Effector memory CD8-positive, alpha-beta T cell (primary cell): ENCODE measurements around the gene LIX1.

ENCODE experiments used
- ATAC-seq: fragments of 150-1000 bp; cut with Tn5 transposase; replicated peaks from 2 replicates; pipeline ENCODE4 v1.10.0; 2021; ENCODE audit warnings: mild to moderate bottlenecking, moderate library complexity
- DNase-seq, 3 experiments: peaks; one replicate each; pipeline ENCODE4 v3.0.0; 2021
- H3K27ac Mint-ChIP-seq, 2 donors: one replicate each; pipeline ENCODE4 v1.8.0; 2022; ENCODE audit warnings: mild to moderate bottlenecking in 2 of 2, mixed read lengths in 2 of 2, moderate library complexity in 2 of 2
- H3K27me3 Mint-ChIP-seq, 2 donors: one replicate each; pipeline ENCODE4 v1.8.0; 2022; ENCODE audit warnings: mixed read lengths in 2 of 2
- H3K36me3 Mint-ChIP-seq: one replicate; pipeline ENCODE4 v1.8.0; 2022; ENCODE audit warnings: mild to moderate bottlenecking, moderate library complexity, mixed read lengths; ENCODE audit not compliant: insufficient read depth
- H3K4me1 Mint-ChIP-seq, 2 donors: one replicate each; pipeline ENCODE4 v1.8.0; 2022; ENCODE audit warnings: low read depth in 2 of 2, mixed read lengths in 2 of 2
- H3K4me3 Mint-ChIP-seq, 2 donors: one replicate each; pipeline ENCODE4 v1.8.0; 2022; ENCODE audit warnings: mild to moderate bottlenecking in 2 of 2, mixed read lengths in 2 of 2, moderate library complexity in 2 of 2
- H3K9me3 Mint-ChIP-seq, 2 donors: one replicate each; pipeline ENCODE4 v1.8.0; 2022; ENCODE audit warnings: mixed read lengths in 2 of 2

Gene LIX1

GRCh38 chr5:97071993-97072392, 70.4 kb downstream of the LIX1 start:
- DNase-seq = no peak
- ATAC-seq = no peak
- no peaks in the 10 kb centered on the region for H3K4me1 Mint-ChIP-seq
- no peak overlapping the region for H3K4me3 Mint-ChIP-seq
- no peaks in the 10 kb centered on the region for H3K36me3 Mint-ChIP-seq
- H3K9me3 Mint-ChIP-seq = no peaks in the 10 kb centered on the region
- peaks cover 7 to 13% of the 10 kb centered on the region in 2 donors for H3K27me3 Mint-ChIP-seq
- no peak overlapping the region for H3K27ac Mint-ChIP-seq

GRCh38 chr5:97071101-97071500, 71.3 kb downstream of the LIX1 start:
- H3K27me3 Mint-ChIP-seq = peaks cover 7 to 13% of the 10 kb centered on the region in 2 donors
- no peaks in the 10 kb centered on the region for H3K4me1 Mint-ChIP-seq
- H3K9me3 Mint-ChIP-seq = no peaks in the 10 kb centered on the region
- no peaks in the 10 kb centered on the region for H3K36me3 Mint-ChIP-seq
- H3K4me3 Mint-ChIP-seq = no peak overlapping the region
- ATAC-seq = no peak
- no peak overlapping the region for H3K27ac Mint-ChIP-seq
- no peak for DNase-seq

GRCh38 chr5:97070234-97070633, 72.2 kb downstream of the LIX1 start:
- H3K4me3 Mint-ChIP-seq = no peak overlapping the region
- no peaks in the 10 kb centered on the region for H3K9me3 Mint-ChIP-seq
- no peaks in the 10 kb centered on the region for H3K4me1 Mint-ChIP-seq
- peaks cover 7 to 13% of the 10 kb centered on the region in 2 donors for H3K27me3 Mint-ChIP-seq
- no peak overlapping the region for H3K27ac Mint-ChIP-seq
- no peaks in the 10 kb centered on the region for H3K36me3 Mint-ChIP-seq
- no peak for DNase-seq
- ATAC-seq = no peak

- H3K27me3 Mint-ChIP-seq = no peaks in the 10 kb centered on the region
- no peaks in the 10 kb centered on the region for H3K9me3 Mint-ChIP-seq
- no peak for ATAC-seq
- no peaks in the 10 kb centered on the region for H3K36me3 Mint-ChIP-seq
- no peak overlapping the region for H3K4me3 Mint-ChIP-seq
- H3K27ac Mint-ChIP-seq = no peak overlapping the region
- no peak for DNase-seq
- H3K4me1 Mint-ChIP-seq = no peaks in the 10 kb centered on the region
These were observed 75.0 kb downstream of the LIX1 start for GRCh38 chr5:97067296-97067850.

GRCh38 chr5:97065475-97065874, 76.9 kb downstream of the LIX1 start:
- no peak for DNase-seq
- Mint-ChIP-seq H3K27ac (no peak overlapping the region), H3K4me1 (no peaks in the 10 kb centered on the region), H3K9me3 (no peaks in the 10 kb centered on the region), H3K27me3 (no peaks in the 10 kb centered on the region), H3K4me3 (no peak overlapping the region), H3K36me3 (peaks cover 2% of the 10 kb centered on the region)
- no peak for ATAC-seq

GRCh38 chr5:97063251-97063650, 79.2 kb downstream of the LIX1 start:
- Mint-ChIP-seq H3K27ac (no peak overlapping the region), H3K27me3 (peaks cover 0 to 10% of the 10 kb centered on the region in 2 donors), H3K4me3 (no peak overlapping the region), H3K36me3 (peaks cover 2% of the 10 kb centered on the region), H3K4me1 (no peaks in the 10 kb centered on the region), H3K9me3 (no peaks in the 10 kb centered on the region)
- DNase-seq = no peak
- ATAC-seq = no peak

- Mint-ChIP-seq H3K4me3 (no peak overlapping the region), H3K36me3 (peaks cover 2% of the 10 kb centered on the region), H3K27ac (no peak overlapping the region), H3K9me3 (no peaks in the 10 kb centered on the region), H3K4me1 (no peaks in the 10 kb centered on the region), H3K27me3 (peaks cover 8 to 13% of the 10 kb centered on the region in 2 donors)
- ATAC-seq (no peak), DNase-seq (no peak)
These were observed 80.4 kb downstream of the LIX1 start for GRCh38 chr5:97062046-97062445.

- Mint-ChIP-seq H3K27me3 (peaks cover 17 to 30% of the 10 kb centered on the region in 2 donors), H3K4me3 (no peak overlapping the region), H3K27ac (no peak overlapping the region), H3K4me1 (no peaks in the 10 kb centered on the region), H3K36me3 (peaks cover 2% of the 10 kb centered on the region), H3K9me3 (no peaks in the 10 kb centered on the region)
- DNase-seq (no peak), ATAC-seq (no peak)
These were observed 86.1 kb downstream of the LIX1 start for GRCh38 chr5:97056263-97056662.

GRCh38 chr5:97049175-97049574, 93.2 kb downstream of the LIX1 start:
- ATAC-seq = no peak
- Mint-ChIP-seq H3K4me1 (no peaks in the 10 kb centered on the region), H3K36me3 (no peaks in the 10 kb centered on the region), H3K9me3 (peaks cover 0 to 1% of the 10 kb centered on the region in 2 donors), H3K27ac (no peak overlapping the region), H3K27me3 (peaks cover 13 to 27% of the 10 kb centered on the region in 2 donors), H3K4me3 (no peak overlapping the region)
- no peak for DNase-seq

GRCh38 chr5:97047076-97047475, 95.3 kb downstream of the LIX1 start:
- no peak for DNase-seq
- H3K4me1 Mint-ChIP-seq = peaks cover 0 to 2% of the 10 kb centered on the region in 2 donors
- no peak overlapping the region for H3K4me3 Mint-ChIP-seq
- H3K27me3 Mint-ChIP-seq = peaks cover 13 to 14% of the 10 kb centered on the region in 2 donors
- H3K36me3 Mint-ChIP-seq = peaks cover 2% of the 10 kb centered on the region
- H3K9me3 Mint-ChIP-seq = peaks cover 0 to 1% of the 10 kb centered on the region in 2 donors
- no peak overlapping the region for H3K27ac Mint-ChIP-seq
- ATAC-seq = no peak

- peaks cover 0 to 1% of the 10 kb centered on the region in 2 donors for H3K9me3 Mint-ChIP-seq
- peaks cover 3% of the 10 kb centered on the region for H3K36me3 Mint-ChIP-seq
- no peak overlapping the region for H3K4me3 Mint-ChIP-seq
- ATAC-seq (no peak), DNase-seq (no peak)
- peaks cover 10 to 13% of the 10 kb centered on the region in 2 donors for H3K27me3 Mint-ChIP-seq
- peaks cover 0 to 2% of the 10 kb centered on the region in 2 donors for H3K4me1 Mint-ChIP-seq
- H3K27ac Mint-ChIP-seq = no peak overlapping the region
These were observed 96.0 kb downstream of the LIX1 start for GRCh38 chr5:97046270-97046982.

- H3K27ac Mint-ChIP-seq = no peak overlapping the region
- H3K4me1 Mint-ChIP-seq = peaks cover 0 to 2% of the 10 kb centered on the region in 2 donors
- no peak overlapping the region for H3K4me3 Mint-ChIP-seq
- no peak for ATAC-seq
- H3K36me3 Mint-ChIP-seq = peaks cover 3% of the 10 kb centered on the region
- no peaks in the 10 kb centered on the region for H3K9me3 Mint-ChIP-seq
- DNase-seq = no peak
- H3K27me3 Mint-ChIP-seq = no peaks in the 10 kb centered on the region
These were observed 98.4 kb downstream of the LIX1 start for GRCh38 chr5:97044052-97044451.

- H3K27me3 Mint-ChIP-seq = no peaks in the 10 kb centered on the region
- ATAC-seq = no peak
- H3K9me3 Mint-ChIP-seq = no peaks in the 10 kb centered on the region
- peaks cover 3% of the 10 kb centered on the region for H3K36me3 Mint-ChIP-seq
- DNase-seq = no peak
- H3K4me3 Mint-ChIP-seq = no peak overlapping the region
- no peak overlapping the region for H3K27ac Mint-ChIP-seq
- peaks cover 0 to 2% of the 10 kb centered on the region in 2 donors for H3K4me1 Mint-ChIP-seq
These were observed 98.9 kb downstream of the LIX1 start for GRCh38 chr5:97043511-97043910.

GRCh38 chr5:97042996-97043395, 99.4 kb downstream of the LIX1 start:
- no peak overlapping the region for H3K27ac Mint-ChIP-seq
- DNase-seq = no peak
- peaks cover 0 to 2% of the 10 kb centered on the region in 2 donors for H3K4me1 Mint-ChIP-seq
- H3K36me3 Mint-ChIP-seq = peaks cover 3% of the 10 kb centered on the region
- no peak overlapping the region for H3K4me3 Mint-ChIP-seq
- ATAC-seq = no peak
- H3K9me3 Mint-ChIP-seq = no peaks in the 10 kb centered on the region
- H3K27me3 Mint-ChIP-seq = no peaks in the 10 kb centered on the region
